Measurements from ENCODE around the gene ALDH1A2. TPM values are rescaled to one million over a fixed set of nuclear protein-coding genes. Genes with fewer than 3 reads are reported as not detected.

ALDH1A2 gene
- total RNA-seq, 1 donor from 2014 or later = 9.3 TPM

DNA sequence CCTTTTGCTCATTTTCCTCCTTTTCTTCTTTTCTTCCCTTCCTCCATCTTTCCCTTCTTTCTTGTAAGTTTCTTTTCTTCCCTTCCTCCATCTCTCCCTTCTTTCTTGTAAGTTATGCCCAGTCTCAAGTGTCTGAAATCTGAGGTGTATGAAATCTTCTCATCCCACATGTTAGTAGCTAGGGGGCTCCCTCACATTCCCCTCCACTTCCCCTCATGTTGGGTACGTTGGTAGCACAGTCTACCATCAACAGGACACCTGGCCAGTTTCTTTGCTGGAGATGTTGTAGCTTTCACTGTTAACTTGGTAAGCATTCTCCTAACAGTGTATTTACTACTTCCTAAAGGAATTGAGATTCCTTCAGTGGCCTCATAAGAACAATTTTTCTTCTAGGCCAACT is 133.9 kb downstream of the ALDH1A2 start:
- H3K36me3 ChIP-seq = no peaks in the 10 kb centered on the region
- H3K4me1 ChIP-seq = no peaks in the 10 kb centered on the region
- H3K4me3 ChIP-seq = no peak overlapping the region
- intact Hi-C loops (cut with DNase I) = no loop called here
- no peak overlapping the region for H3K27ac ChIP-seq
- no peaks in the 10 kb centered on the region for H3K9me3 ChIP-seq
- no peak for DNase-seq (ENCODE audit: low spot score in 2 of 2)
- TF ChIP-seq, protein P1, sequence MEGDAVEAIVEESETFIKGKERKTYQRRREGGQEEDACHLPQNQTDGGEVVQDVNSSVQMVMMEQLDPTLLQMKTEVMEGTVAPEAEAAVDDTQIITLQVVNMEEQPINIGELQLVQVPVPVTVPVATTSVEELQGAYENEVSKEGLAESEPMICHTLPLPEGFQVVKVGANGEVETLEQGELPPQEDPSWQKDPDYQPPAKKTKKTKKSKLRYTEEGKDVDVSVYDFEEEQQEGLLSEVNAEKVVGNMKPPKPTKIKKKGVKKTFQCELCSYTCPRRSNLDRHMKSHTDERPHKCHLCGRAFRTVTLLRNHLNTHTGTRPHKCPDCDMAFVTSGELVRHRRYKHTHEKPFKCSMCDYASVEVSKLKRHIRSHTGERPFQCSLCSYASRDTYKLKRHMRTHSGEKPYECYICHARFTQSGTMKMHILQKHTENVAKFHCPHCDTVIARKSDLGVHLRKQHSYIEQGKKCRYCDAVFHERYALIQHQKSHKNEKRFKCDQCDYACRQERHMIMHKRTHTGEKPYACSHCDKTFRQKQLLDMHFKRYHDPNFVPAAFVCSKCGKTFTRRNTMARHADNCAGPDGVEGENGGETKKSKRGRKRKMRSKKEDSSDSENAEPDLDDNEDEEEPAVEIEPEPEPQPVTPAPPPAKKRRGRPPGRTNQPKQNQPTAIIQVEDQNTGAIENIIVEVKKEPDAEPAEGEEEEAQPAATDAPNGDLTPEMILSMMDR (IDR thresholded peaks at IDR 0.05) = no peak
- H3K27me3 ChIP-seq = no peaks in the 10 kb centered on the region

DNA sequence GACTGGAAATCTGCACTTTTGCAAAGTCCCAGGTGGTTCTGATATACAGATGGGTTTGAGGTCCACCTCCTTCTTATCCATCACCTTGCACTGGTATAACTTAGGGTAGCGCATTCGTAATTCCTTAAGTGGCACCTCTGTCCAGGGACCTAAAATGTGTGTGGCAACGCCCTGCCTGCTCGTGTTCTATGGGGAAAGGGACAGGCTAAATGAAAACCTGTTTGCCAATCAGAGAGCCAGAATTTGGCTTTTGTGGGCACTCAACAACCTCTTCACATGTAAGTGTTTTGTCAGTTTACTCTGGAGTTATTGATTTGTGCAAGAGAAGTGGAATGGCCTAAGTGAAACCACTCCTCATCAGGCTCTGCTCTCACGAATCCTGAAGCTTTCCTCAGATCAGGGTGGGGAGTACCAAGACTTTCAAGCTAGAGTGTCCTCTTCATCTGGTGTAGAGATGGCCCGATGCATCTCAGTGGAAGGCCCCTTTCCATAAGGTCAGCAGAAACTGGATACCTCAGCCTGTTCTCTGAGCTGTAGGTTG is 138.3 kb downstream of the ALDH1A2 start:
- DNase-seq (ENCODE audit: low spot score in 2 of 2) = no peak
- intact Hi-C loops (cut with DNase I) = no loop called here
- Histone ChIP-seq H3K27me3 (no peaks in the 10 kb centered on the region), H3K36me3 (no peaks in the 10 kb centered on the region), H3K4me3 (no peak overlapping the region), H3K4me1 (peaks cover 0 to 9% of the 10 kb centered on the region in 2 donors), H3K27ac (no peak overlapping the region), H3K9me3 (no peaks in the 10 kb centered on the region)
- TF ChIP-seq, protein P1 (IDR thresholded peaks at IDR 0.05) = no peak

DNA sequence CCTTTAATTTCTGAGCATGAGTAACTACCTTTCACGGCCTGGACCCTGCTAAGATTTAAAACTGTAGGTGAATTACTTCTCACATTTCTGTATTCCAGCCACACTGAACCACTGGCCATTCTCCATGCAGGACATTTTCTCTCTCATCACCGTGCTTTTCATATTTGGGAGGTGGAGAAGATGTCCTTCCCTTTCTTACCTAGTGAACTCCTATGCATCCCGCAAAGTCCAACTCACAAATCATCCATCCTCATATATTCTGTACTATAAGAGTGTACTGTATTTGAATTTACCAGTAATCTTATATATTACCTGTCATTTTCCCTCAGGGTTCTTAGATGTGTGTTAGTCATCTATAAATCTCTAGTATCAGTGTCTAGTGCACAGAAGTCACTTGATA is 139.9 kb downstream of the ALDH1A2 start:
- no peaks in the 10 kb centered on the region for H3K36me3 ChIP-seq
- H3K4me1 ChIP-seq = peaks cover 0 to 11% of the 10 kb centered on the region in 2 donors
- intact Hi-C loops (cut with DNase I) = no loop called here
- no peak for DNase-seq (ENCODE audit: low spot score in 2 of 2)
- H3K9me3 ChIP-seq = no peaks in the 10 kb centered on the region
- H3K27ac ChIP-seq = no peak overlapping the region
- H3K4me3 ChIP-seq = no peak overlapping the region
- no peaks in the 10 kb centered on the region for H3K27me3 ChIP-seq
- TF ChIP-seq, protein P1 (IDR thresholded peaks at IDR 0.05) = no peak

DNA sequence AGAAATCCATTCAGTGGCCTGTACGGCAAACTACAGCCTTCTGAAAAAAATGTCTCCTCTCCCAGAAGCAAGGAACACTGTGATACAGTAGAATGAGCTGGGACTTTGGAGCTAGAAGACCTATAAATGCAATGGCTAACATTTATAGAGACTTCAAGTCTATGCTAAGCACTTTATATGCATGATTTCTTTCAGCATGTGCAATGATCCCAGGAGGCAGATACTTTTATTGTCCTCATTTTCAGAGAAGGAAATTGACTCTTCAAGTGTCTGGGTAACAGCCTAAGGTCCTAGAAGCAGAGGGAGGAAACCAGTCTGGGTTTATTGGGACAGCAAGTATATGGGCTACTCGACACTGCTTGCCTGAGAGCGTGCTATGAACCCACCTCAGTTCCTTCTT is 140.9 kb downstream of the ALDH1A2 start:
- Histone ChIP-seq H3K4me3 (no peak overlapping the region), H3K36me3 (no peaks in the 10 kb centered on the region), H3K4me1 (peaks cover 0 to 11% of the 10 kb centered on the region in 2 donors), H3K9me3 (no peaks in the 10 kb centered on the region), H3K27me3 (no peaks in the 10 kb centered on the region), H3K27ac (no peak overlapping the region)
- TF ChIP-seq, protein P1 (IDR thresholded peaks at IDR 0.05) = no peak
- no peak for DNase-seq (ENCODE audit: low spot score in 2 of 2)
- intact Hi-C loops (cut with DNase I) = no loop called here

DNA sequence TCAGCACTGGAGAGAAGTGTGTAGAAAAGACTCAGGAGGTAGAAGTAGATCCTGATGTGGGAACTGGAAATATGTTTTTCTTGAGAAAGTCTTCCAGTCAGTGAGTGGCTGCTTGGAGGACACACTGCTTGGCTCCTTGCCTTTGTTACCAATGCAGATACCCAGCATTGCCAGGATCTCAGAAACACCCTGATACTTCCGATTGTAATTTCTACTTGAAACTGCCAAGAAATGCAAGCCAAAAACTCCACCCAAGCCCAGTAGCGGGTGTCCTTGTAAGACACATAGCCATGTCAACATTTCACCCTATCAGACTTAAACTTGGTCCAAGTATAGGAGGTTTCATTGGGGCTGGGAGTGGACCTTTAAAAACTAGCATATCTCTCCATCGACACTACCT is 141.8 kb downstream of the ALDH1A2 start:
- intact Hi-C loops (cut with DNase I) = no loop called here
- Histone ChIP-seq H3K36me3 (no peaks in the 10 kb centered on the region), H3K27me3 (no peaks in the 10 kb centered on the region), H3K4me1 (peaks cover 0 to 11% of the 10 kb centered on the region in 2 donors), H3K4me3 (peak overlapping the region in 1 of 2 donors; percentile 19), H3K27ac (peak overlapping the region; percentile 66 to 73), H3K9me3 (no peaks in the 10 kb centered on the region)
- TF ChIP-seq, protein P1 (IDR thresholded peaks at IDR 0.05) = no peak
- peak in 1 of 2 donors; percentile 70 for DNase-seq (ENCODE audit: low spot score in 2 of 2)

DNA sequence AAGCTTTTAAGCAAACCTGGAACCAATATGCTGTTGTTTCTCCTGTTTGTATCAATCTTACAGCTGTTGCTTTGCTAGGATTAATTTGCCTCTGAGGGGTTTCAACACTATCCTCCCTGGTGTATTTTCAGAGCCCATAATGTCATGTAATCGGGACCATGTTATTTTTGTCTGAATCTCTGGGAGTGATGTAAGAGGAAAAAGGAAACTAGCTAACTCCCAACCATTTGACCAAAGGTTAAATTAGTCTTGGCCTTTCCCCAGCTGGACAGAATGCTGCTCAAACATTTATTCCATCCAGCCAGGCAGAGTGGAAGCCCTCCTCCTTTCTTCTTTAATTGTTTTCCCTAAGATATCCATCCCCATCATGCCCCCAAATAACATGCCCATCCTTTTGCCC is 142.2 kb downstream of the ALDH1A2 start:
- no peaks in the 10 kb centered on the region for H3K27me3 ChIP-seq
- H3K36me3 ChIP-seq = no peaks in the 10 kb centered on the region
- TF ChIP-seq, protein P1 (IDR thresholded peaks at IDR 0.05) = no peak
- H3K4me1 ChIP-seq = peaks cover 0 to 11% of the 10 kb centered on the region in 2 donors
- DNase-seq (ENCODE audit: low spot score in 2 of 2) = no peak
- peak overlapping the region; percentile 66 to 73 for H3K27ac ChIP-seq
- no peaks in the 10 kb centered on the region for H3K9me3 ChIP-seq
- intact Hi-C loops (cut with DNase I) = no loop called here
- H3K4me3 ChIP-seq = peak overlapping the region in 1 of 2 donors; percentile 19

All from ascending aorta (tissue), 2 donors.